T-cell (primary cell): ENCODE results near the gene CFAP251. TPM values are rescaled to one million over a fixed set of nuclear protein-coding genes. Genes with fewer than 3 reads are reported as not detected.

Experiments used
- ATAC-seq, 4 experiments: fragments of 200-7000 bp in 3 of 4; fragments of 150-1000 bp in 1 of 4; cut with Tn5 transposase; replicated peaks in 1 of 4; 1 replicate in 3 of 4; 2 replicates in 1 of 4; pipeline ENCODE4 v1.10.0; 2021; ENCODE audit warnings: moderate library complexity in 3 of 4, mild to moderate bottlenecking in 2 of 4, moderate number of reproducible peaks in 1 of 4
- CTCF ChIA-PET, 2 donors: fragments of 300-600 bp; sonication (Branson Sonifier 250); formaldehyde crosslinking; loops; one replicate each; lab custom pipeline; 2022; ENCODE audit warnings: antibody characterized with exemption in 2 of 2; lab: Charles Lee
- POLR2A ChIA-PET, 2 donors: fragments of 300-600 bp; sonication (Branson Sonifier 250); formaldehyde crosslinking; loops; one replicate each; lab custom pipeline; 2022; ENCODE audit warnings: antibody characterized with exemption in 2 of 2; lab: Charles Lee
- DNase-seq, 35 experiments: peaks; one replicate each; pipeline versions ENCODE4 v3.0.0 to v3.0.0-alpha.2; 2013 to 2023
- H3K27ac ChIP-seq: one replicate; pipeline ENCODE4 v1.5.1; 2013; ENCODE audit warnings: low read length
- H3K27me3 ChIP-seq, 2 experiments: replicated peaks in 1 of 2; 1 replicate in 1 of 2; 2 replicates in 1 of 2; pipeline versions ENCODE4 v1.6.1 to v1.7.0; 2013; ENCODE audit warnings: low read length in 1 of 2, mixed read lengths in 1 of 2; ENCODE audit not compliant: control insufficient read depth in 2 of 2, insufficient read depth in 2 of 2; ENCODE audit errors: extremely low read depth in 1 of 2
- H3K36me3 ChIP-seq, 2 donors: 1 replicate in 1 of 2; 2 replicates in 1 of 2; pipeline versions ENCODE4 v1.6.1 to v1.7.0; 2013; ENCODE audit warnings: low read length in 1 of 2; ENCODE audit not compliant: control insufficient read depth in 2 of 2, insufficient read depth in 1 of 2; ENCODE audit errors: extremely low read depth in 1 of 2
- H3K4me1 ChIP-seq, 2 experiments: 1 replicate in 1 of 2; 2 replicates in 1 of 2; pipeline versions ENCODE4 v1.6.1 to v1.7.0; 2013; ENCODE audit warnings: low read length in 2 of 2, mixed read lengths in 1 of 2; ENCODE audit not compliant: insufficient read depth in 2 of 2, control insufficient read depth in 1 of 2; ENCODE audit errors: extremely low read depth in 1 of 2
- H3K4me3 ChIP-seq, 2 donors: 1 replicate in 1 of 2; 2 replicates in 1 of 2; pipeline versions ENCODE4 v1.5.1 to v1.7.0; 2013; ENCODE audit warnings: mild to moderate bottlenecking in 2 of 2, low read length in 1 of 2, moderate library complexity in 1 of 2; ENCODE audit not compliant: control insufficient read depth in 1 of 2; ENCODE audit errors: extremely low read depth in 1 of 2
- H3K9me3 ChIP-seq: 2 replicates; pipeline ENCODE4 v1.7.0; 2013
- H3K27ac Mint-ChIP-seq, 2 donors: one replicate each; pipeline ENCODE4 v1.8.0; 2020 to 2021; ENCODE audit warnings: mild to moderate bottlenecking in 2 of 2, mixed read lengths in 2 of 2
- H3K27me3 Mint-ChIP-seq, 2 donors: one replicate each; pipeline ENCODE4 v1.8.0; 2021 to 2022; ENCODE audit warnings: mixed read lengths in 2 of 2
- H3K36me3 Mint-ChIP-seq: one replicate; pipeline ENCODE4 v1.8.0; 2021; ENCODE audit warnings: mixed read lengths
- H3K4me1 Mint-ChIP-seq, 3 donors: one replicate each; pipeline ENCODE4 v1.8.0; 2020 to 2022; ENCODE audit warnings: mixed read lengths in 3 of 3, mild to moderate bottlenecking in 1 of 3
- H3K4me3 Mint-ChIP-seq, 3 donors: one replicate each; pipeline ENCODE4 v1.8.0; 2020 to 2022; ENCODE audit warnings: mild to moderate bottlenecking in 3 of 3, mixed read lengths in 3 of 3, moderate library complexity in 3 of 3
- H3K9me3 Mint-ChIP-seq, 3 donors: one replicate each; pipeline ENCODE4 v1.8.0; 2020 to 2022; ENCODE audit warnings: mixed read lengths in 3 of 3
- WGBS: methylation state at CpG from one replicate; pipeline ENCODE4 v1.1.5; 2013; ENCODE audit warnings: missing lambda C conversion rate; ENCODE audit not compliant: insufficient coverage; 5-methylcytosine and 5-hydroxymethylcytosine counted together
- total RNA-seq, 35 experiments: library from RNA in 6 of 35; stranded (reverse) in 6 of 35; fragments of 120-200 nt in 1 of 35; gene quantifications; one replicate each; pipeline versions ENCODE4 v1.2.1 to v1.2.4 and lab custom pipeline; 2013 to 2026

Gene CFAP251
- total RNA-seq, 5 donors from 2014 or later (not counting 1 experiment from before 2014, with no cell fraction given) = 0.50 to 0.61 (median 0.57) TPM

GRCh38 chr12:121963341-121964018 lies 45.1 kb downstream of the CFAP251 start:
- Histone ChIP-seq H3K36me3 (no peaks in the 10 kb centered on the region), H3K9me3 (no peaks in the 10 kb centered on the region), H3K4me3 (no peak overlapping the region), H3K4me1 (no peaks in the 10 kb centered on the region), H3K27me3 (no peaks in the 10 kb centered on the region), H3K27ac (no peak overlapping the region)
- Mint-ChIP-seq H3K36me3 (no peaks in the 10 kb centered on the region), H3K27me3 (no peaks in the 10 kb centered on the region), H3K4me1 (no peaks in the 10 kb centered on the region), H3K9me3 (no peaks in the 10 kb centered on the region), H3K27ac (no peak overlapping the region), H3K4me3 (no peak overlapping the region)
- DNase-seq (no peak), ATAC-seq (no peak)
- ChIA-PET POLR2A (no interaction called here), CTCF (no interaction called here)
- 90% methylated on average over 11 of the region's 15 CpGs for WGBS

- H3K4me1 ChIP-seq = no peaks in the 10 kb centered on the region
- DNase-seq (no peak), ATAC-seq (no peak)
- ChIA-PET POLR2A (no interaction called here), CTCF (no interaction called here)
- H3K9me3 ChIP-seq = no peaks in the 10 kb centered on the region
- no peaks in the 10 kb centered on the region for H3K36me3 ChIP-seq
- no peak overlapping the region for H3K27ac ChIP-seq
- no CpG with 5 or more reads among the region's 9 CpGs for WGBS
- Mint-ChIP-seq H3K36me3 (no peaks in the 10 kb centered on the region), H3K9me3 (no peaks in the 10 kb centered on the region), H3K27me3 (no peaks in the 10 kb centered on the region), H3K4me3 (no peak overlapping the region), H3K4me1 (peaks cover 1 to 4% (median 2%) of the 10 kb centered on the region in 3 donors), H3K27ac (no peak overlapping the region)
- no peak overlapping the region for H3K4me3 ChIP-seq
- no peaks in the 10 kb centered on the region for H3K27me3 ChIP-seq
Measured at GRCh38 chr12:121964813-121965643, 46.6 kb downstream of the CFAP251 start.

- peaks cover 0 to under 1% (median 0%) of the 10 kb centered on the region in 3 donors for H3K9me3 Mint-ChIP-seq
- CTCF ChIA-PET = no interaction called here
- Histone ChIP-seq H3K36me3 (no peaks in the 10 kb centered on the region), H3K9me3 (no peaks in the 10 kb centered on the region), H3K4me1 (no peaks in the 10 kb centered on the region), H3K27me3 (no peaks in the 10 kb centered on the region), H3K27ac (no peak overlapping the region), H3K4me3 (no peak overlapping the region)
- WGBS = 88% methylated on average over 4 of the region's 5 CpGs
- H3K27me3 Mint-ChIP-seq = no peaks in the 10 kb centered on the region
- POLR2A ChIA-PET = interaction anchor here in 1 of 2 donors (0.6 kb wide), 1 partner anchor 137 kb away, joined by 6 read pairs; no protein-coding TSS in a partner anchor
- ATAC-seq (no peak), DNase-seq (no peak)
- no peak overlapping the region for H3K27ac Mint-ChIP-seq
- no peak overlapping the region for H3K4me3 Mint-ChIP-seq
- peaks cover 1 to 4% (median 2%) of the 10 kb centered on the region in 3 donors for H3K4me1 Mint-ChIP-seq
- peaks cover 2% of the 10 kb centered on the region for H3K36me3 Mint-ChIP-seq
Measured at GRCh38 chr12:121966959-121967358, 48.6 kb downstream of the CFAP251 start.

GRCh38 chr12:121968876-121969275 lies 50.5 kb downstream of the CFAP251 start:
- H3K27me3 Mint-ChIP-seq = no peaks in the 10 kb centered on the region
- ChIA-PET CTCF (no interaction called here), POLR2A (no interaction called here)
- ATAC-seq = peak in 1 of 4 experiments; percentile 28
- peak overlapping the region in 1 of 3 donors; percentile 12 for H3K4me3 Mint-ChIP-seq
- Histone ChIP-seq H3K36me3 (no peaks in the 10 kb centered on the region), H3K4me1 (no peaks in the 10 kb centered on the region), H3K27ac (no peak overlapping the region), H3K9me3 (no peaks in the 10 kb centered on the region), H3K27me3 (no peaks in the 10 kb centered on the region), H3K4me3 (peak overlapping the region in 1 of 2 donors; percentile 27)
- peaks cover 5% of the 10 kb centered on the region for H3K36me3 Mint-ChIP-seq
- H3K27ac Mint-ChIP-seq = no peak overlapping the region
- WGBS = 70% methylated on average over 7 of the region's 10 CpGs
- DNase-seq = peak in 1 of 35 experiments; percentile 18
- H3K9me3 Mint-ChIP-seq = peaks cover 0 to 4% (median 2%) of the 10 kb centered on the region in 3 donors
- peaks cover 1 to 4% (median 2%) of the 10 kb centered on the region in 3 donors for H3K4me1 Mint-ChIP-seq

- Mint-ChIP-seq H3K36me3 (peaks cover 5% of the 10 kb centered on the region), H3K27ac (no peak overlapping the region), H3K4me3 (no peak overlapping the region), H3K9me3 (peaks cover 0 to 4% (median 2%) of the 10 kb centered on the region in 3 donors), H3K4me1 (peaks cover 1 to 4% (median 2%) of the 10 kb centered on the region in 3 donors), H3K27me3 (no peaks in the 10 kb centered on the region)
- Histone ChIP-seq H3K9me3 (no peaks in the 10 kb centered on the region), H3K27ac (no peak overlapping the region), H3K4me1 (no peaks in the 10 kb centered on the region), H3K27me3 (no peaks in the 10 kb centered on the region), H3K36me3 (no peaks in the 10 kb centered on the region), H3K4me3 (no peak overlapping the region)
- CTCF ChIA-PET = interaction anchor here in 1 of 2 donors (0.7 kb wide), 1 partner anchor 412 kb away, joined by 3 read pairs; no protein-coding TSS in a partner anchor
- POLR2A ChIA-PET = no interaction called here
- WGBS = no CpG with 5 or more reads among the region's 4 CpGs
- no peak for DNase-seq
- no peak for ATAC-seq
Measured at GRCh38 chr12:121969726-121970125, 51.3 kb downstream of the CFAP251 start.

GRCh38 chr12:121970581-121971300 lies 52.3 kb downstream of the CFAP251 start:
- Mint-ChIP-seq H3K9me3 (peaks cover 0 to 4% (median 2%) of the 10 kb centered on the region in 3 donors), H3K27me3 (no peaks in the 10 kb centered on the region), H3K4me1 (peaks cover 1 to 4% (median 2%) of the 10 kb centered on the region in 3 donors), H3K27ac (no peak overlapping the region), H3K4me3 (no peak overlapping the region), H3K36me3 (peaks cover 5% of the 10 kb centered on the region)
- H3K9me3 ChIP-seq = no peaks in the 10 kb centered on the region
- no peaks in the 10 kb centered on the region for H3K36me3 ChIP-seq
- ChIA-PET CTCF (interaction anchor here in 1 of 2 donors (0.5 kb wide), 1 partner anchor 273 kb away, joined by 3 read pairs; no protein-coding TSS in a partner anchor), POLR2A (no interaction called here)
- no peak overlapping the region for H3K4me3 ChIP-seq
- H3K27ac ChIP-seq = no peak overlapping the region
- no peaks in the 10 kb centered on the region for H3K4me1 ChIP-seq
- WGBS = 69% methylated on average over 5 of the region's 6 CpGs
- no peak for ATAC-seq
- DNase-seq = no peak
- no peaks in the 10 kb centered on the region for H3K27me3 ChIP-seq
